ENCODE data around the gene IHH.

DNA sequence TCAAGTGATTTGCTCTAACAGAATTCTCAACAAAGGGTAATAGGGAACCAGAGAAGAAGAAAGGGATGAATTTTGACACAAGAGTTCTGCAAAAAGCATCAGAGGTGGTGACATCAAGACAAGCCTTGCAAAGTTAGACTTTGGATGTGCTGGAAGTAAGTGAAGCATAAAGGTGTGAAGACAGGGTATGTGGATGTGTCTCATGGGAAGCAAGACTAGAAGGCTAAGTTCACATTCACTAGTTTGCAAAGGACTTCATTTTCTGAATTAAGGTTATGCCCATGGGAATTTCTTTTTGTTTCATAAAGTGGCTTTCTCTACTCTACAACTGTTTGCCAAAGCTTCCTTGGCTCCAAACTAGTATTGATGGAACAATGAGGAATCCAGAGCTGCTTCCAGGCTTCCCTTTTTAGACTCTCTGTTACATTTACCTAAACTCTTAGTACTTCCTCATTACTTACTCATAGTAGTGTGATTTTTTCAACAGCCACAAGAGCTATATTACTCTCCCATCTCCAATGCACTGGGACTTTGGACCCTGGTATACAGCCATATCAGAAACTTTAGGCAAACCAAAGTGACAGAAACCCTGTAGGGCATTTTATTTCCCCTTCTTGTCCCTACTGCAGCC, 21.1 kb upstream of the IHH start:
- TF ChIP-seq, protein P1, sequence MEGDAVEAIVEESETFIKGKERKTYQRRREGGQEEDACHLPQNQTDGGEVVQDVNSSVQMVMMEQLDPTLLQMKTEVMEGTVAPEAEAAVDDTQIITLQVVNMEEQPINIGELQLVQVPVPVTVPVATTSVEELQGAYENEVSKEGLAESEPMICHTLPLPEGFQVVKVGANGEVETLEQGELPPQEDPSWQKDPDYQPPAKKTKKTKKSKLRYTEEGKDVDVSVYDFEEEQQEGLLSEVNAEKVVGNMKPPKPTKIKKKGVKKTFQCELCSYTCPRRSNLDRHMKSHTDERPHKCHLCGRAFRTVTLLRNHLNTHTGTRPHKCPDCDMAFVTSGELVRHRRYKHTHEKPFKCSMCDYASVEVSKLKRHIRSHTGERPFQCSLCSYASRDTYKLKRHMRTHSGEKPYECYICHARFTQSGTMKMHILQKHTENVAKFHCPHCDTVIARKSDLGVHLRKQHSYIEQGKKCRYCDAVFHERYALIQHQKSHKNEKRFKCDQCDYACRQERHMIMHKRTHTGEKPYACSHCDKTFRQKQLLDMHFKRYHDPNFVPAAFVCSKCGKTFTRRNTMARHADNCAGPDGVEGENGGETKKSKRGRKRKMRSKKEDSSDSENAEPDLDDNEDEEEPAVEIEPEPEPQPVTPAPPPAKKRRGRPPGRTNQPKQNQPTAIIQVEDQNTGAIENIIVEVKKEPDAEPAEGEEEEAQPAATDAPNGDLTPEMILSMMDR (IDR thresholded peaks at IDR 0.05), result no peak
- TF ChIP-seq EP300 (IDR thresholded peaks at IDR 0.05) (no peak), POLR2A (IDR thresholded peaks at IDR 0.05) (no peak)
